ENCODE measurements around the gene LLGL2.

Gene LLGL2

GRCh38 chr17:75615301-75615700, 89.8 kb downstream of the LLGL2 start:
- no peaks in the 10 kb centered on the region for H3K79me2 ChIP-seq (ENCODE audit: control insufficient read depth, low read length)
- no peak overlapping the region for H3K4me3 ChIP-seq (ENCODE audit: low read length)
- H3K4me2 ChIP-seq (ENCODE audit: low read length), result no peak overlapping the region
- H3K36me3 ChIP-seq (ENCODE audit: control insufficient read depth, low read length), result no peaks in the 10 kb centered on the region
- no peak for TF ChIP-seq EZH2phosphoT487 (IDR thresholded peaks at IDR 0.05; ENCODE audit: borderline replicate concordance, low read length)
- no peak for TF ChIP-seq CTCF (IDR thresholded peaks at IDR 0.05; ENCODE audit: low read depth, low read length, poor library complexity, severe bottlenecking)
- no peaks in the 10 kb centered on the region for H4K20me1 ChIP-seq (ENCODE audit: control insufficient read depth, insufficient read depth, low read depth, low read length)
- H3K9me2 ChIP-seq (replicated peaks; ENCODE audit: control insufficient read depth, low read length), result no peaks in the 10 kb centered on the region
- H3K27ac ChIP-seq (ENCODE audit: low read depth, low read length), result no peak overlapping the region
- H3F3A ChIP-seq (ENCODE audit: control insufficient read depth, insufficient read depth), result no peaks in the 10 kb centered on the region
- H3K9me3 ChIP-seq (ENCODE audit: control insufficient read depth, insufficient read depth, low read length), result no peaks in the 10 kb centered on the region
- H3K4me1 ChIP-seq (ENCODE audit: control insufficient read depth, low read length), result no peaks in the 10 kb centered on the region
- no peaks in the 10 kb centered on the region for H3K27me3 ChIP-seq (ENCODE audit: control insufficient read depth, low read length)

- H3F3A ChIP-seq (ENCODE audit: control insufficient read depth, insufficient read depth), result no peaks in the 10 kb centered on the region
- no peaks in the 10 kb centered on the region for H4K20me1 ChIP-seq (ENCODE audit: control insufficient read depth, insufficient read depth, low read depth, low read length)
- no peaks in the 10 kb centered on the region for H3K9me3 ChIP-seq (ENCODE audit: control insufficient read depth, insufficient read depth, low read length)
- H3K36me3 ChIP-seq (ENCODE audit: control insufficient read depth, low read length), result no peaks in the 10 kb centered on the region
- H3K27me3 ChIP-seq (ENCODE audit: control insufficient read depth, low read length), result no peaks in the 10 kb centered on the region
- no peaks in the 10 kb centered on the region for H3K79me2 ChIP-seq (ENCODE audit: control insufficient read depth, low read length)
- H3K4me1 ChIP-seq (ENCODE audit: control insufficient read depth, low read length), result no peaks in the 10 kb centered on the region
- no peak overlapping the region for H3K4me2 ChIP-seq (ENCODE audit: low read length)
- no peaks in the 10 kb centered on the region for H3K9me2 ChIP-seq (replicated peaks; ENCODE audit: control insufficient read depth, low read length)
- H3K4me3 ChIP-seq (ENCODE audit: low read length), result no peak overlapping the region
- no peak overlapping the region for H3K27ac ChIP-seq (ENCODE audit: low read depth, low read length)
- TF ChIP-seq EZH2phosphoT487 (IDR thresholded peaks at IDR 0.05; ENCODE audit: borderline replicate concordance, low read length) (no peak), CTCF (IDR thresholded peaks at IDR 0.05; ENCODE audit: low read depth, low read length, poor library complexity, severe bottlenecking) (no peak)
Observed at GRCh38 chr17:75616521-75617122, 91.1 kb downstream of the LLGL2 start.

- no peaks in the 10 kb centered on the region for H3K27me3 ChIP-seq (ENCODE audit: control insufficient read depth, low read length)
Observed at GRCh38 chr17:75617218-75617617, 91.7 kb downstream of the LLGL2 start.

More at GRCh38 chr17:75617218-75617617, 91.7 kb downstream of the LLGL2 start:
- Histone ChIP-seq H3K27ac (ENCODE audit: low read depth, low read length) (no peak overlapping the region), H3K9me3 (ENCODE audit: control insufficient read depth, insufficient read depth, low read length) (no peaks in the 10 kb centered on the region), H3K4me2 (ENCODE audit: low read length) (no peak overlapping the region), H3K9me2 (replicated peaks; ENCODE audit: control insufficient read depth, low read length) (no peaks in the 10 kb centered on the region), H3K79me2 (ENCODE audit: control insufficient read depth, low read length) (no peaks in the 10 kb centered on the region), H3F3A (ENCODE audit: control insufficient read depth, insufficient read depth) (no peaks in the 10 kb centered on the region), H3K4me3 (ENCODE audit: low read length) (no peak overlapping the region), H4K20me1 (ENCODE audit: control insufficient read depth, insufficient read depth, low read depth, low read length) (no peaks in the 10 kb centered on the region), H3K36me3 (ENCODE audit: control insufficient read depth, low read length) (no peaks in the 10 kb centered on the region), H3K4me1 (ENCODE audit: control insufficient read depth, low read length) (no peaks in the 10 kb centered on the region)
- TF ChIP-seq CTCF (IDR thresholded peaks at IDR 0.05; ENCODE audit: low read depth, low read length, poor library complexity, severe bottlenecking) (no peak), EZH2phosphoT487 (IDR thresholded peaks at IDR 0.05; ENCODE audit: borderline replicate concordance, low read length) (no peak)
